ENCODE data around the gene SARDH.
"Not testable (repeated sequence)": the region's sequence is repeated elsewhere in the genome, so short reads cannot be mapped to it uniquely, and the experiment has no call there.

The SARDH gene

DNA sequence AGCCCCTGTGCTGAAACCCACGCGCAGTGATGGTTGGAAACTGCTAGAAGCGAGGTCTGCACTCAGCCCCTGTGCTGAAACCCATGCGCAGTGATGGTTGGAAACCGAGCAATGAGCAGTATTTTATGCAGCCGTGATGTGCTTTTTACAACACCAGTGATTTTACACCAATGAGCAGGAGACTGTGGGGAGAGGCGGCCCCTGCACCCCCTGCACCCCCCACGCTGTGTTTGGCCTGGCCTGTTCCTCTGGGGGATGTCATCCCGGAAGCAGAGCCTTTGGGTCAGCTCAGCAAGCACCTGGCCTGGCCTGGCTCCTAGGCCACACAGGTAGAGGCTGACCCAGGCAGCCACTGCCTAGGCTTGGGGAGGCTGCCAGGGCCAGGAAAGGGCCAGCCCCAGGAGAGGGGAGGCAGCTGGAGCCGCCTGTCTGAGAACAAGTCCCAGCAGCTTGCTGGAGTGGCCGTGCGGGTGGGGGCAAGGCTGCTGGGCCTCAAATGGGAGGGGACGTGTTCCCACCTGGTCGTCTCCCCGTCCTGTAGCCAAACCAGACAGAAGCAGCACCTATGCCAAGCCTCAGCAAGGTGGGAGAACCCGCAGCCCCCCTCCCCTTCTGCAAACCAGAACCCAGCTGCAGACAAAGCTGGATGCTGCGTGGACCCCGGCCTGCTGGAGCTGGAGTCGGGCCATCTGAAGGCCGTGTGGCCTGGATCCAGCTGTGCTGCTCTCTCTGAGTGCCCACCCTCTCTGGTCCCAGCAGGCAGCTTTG, 55.1 kb downstream of the SARDH start:
- DNase-seq, result no peak

DNA sequence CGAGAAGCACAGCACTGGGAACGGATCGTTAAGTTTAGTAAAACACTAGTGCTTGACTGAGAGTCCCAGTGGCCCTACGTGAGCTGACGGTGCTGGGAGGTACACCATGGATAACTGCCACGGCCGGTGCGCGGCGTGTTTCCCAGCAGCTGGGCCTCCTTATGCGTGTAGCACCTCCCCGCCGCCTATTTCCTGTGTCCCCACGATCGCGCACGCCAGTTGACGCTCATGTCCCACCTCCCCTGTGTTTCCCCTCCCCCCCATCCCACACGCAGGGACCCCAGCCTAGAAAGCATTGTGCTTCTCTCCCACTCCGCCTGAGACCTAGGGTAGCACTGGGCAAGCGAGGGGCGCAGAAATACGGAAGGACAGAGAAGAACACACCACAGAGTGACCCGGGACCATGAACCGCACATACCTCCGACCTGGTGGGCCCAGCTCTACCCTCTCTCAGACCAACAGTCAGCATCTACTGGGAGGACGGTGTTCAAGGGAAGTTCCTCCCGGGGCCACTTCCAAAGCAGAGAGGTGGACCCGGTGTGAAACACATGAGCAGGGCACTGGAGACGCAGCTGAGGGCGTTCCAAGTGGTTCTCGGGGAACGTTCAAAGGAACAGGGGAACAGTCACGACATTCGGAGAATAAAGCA, 56.4 kb downstream of the SARDH start:
- no peak for DNase-seq

DNA sequence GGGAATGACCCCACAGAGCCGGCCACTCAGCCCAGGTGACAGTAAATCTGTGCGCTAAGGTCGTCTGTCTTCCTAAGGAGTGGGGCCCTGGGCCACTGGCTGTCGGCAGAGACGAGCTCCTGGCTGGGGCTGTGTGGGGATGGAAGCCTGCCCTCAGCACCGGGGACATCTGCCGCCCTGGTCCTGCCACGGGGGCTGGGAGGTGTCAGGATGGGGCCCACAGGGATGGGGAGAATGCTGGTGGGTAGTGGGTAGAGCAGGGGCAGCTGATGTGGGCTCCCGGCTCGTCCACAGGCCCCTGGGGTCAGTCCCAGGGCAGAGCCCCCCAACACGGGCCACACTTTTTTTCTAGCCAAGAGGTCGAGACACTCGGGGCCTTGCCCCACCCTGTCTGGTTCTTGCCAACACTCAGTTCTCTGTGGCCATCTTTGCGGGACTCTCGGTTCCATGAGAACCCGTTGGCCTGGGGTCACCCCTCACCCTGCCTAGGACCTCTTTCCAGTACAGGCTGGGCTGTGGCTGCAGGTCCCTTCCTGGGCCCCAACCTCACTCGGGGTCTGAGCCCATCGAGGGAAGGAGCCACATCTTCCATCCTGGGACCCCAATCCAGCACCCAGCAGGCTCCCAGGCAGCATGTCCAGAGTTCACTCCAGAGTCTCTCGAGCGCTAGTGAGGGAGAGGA, 57.0 kb downstream of the SARDH start:
- no peak for DNase-seq

DNA sequence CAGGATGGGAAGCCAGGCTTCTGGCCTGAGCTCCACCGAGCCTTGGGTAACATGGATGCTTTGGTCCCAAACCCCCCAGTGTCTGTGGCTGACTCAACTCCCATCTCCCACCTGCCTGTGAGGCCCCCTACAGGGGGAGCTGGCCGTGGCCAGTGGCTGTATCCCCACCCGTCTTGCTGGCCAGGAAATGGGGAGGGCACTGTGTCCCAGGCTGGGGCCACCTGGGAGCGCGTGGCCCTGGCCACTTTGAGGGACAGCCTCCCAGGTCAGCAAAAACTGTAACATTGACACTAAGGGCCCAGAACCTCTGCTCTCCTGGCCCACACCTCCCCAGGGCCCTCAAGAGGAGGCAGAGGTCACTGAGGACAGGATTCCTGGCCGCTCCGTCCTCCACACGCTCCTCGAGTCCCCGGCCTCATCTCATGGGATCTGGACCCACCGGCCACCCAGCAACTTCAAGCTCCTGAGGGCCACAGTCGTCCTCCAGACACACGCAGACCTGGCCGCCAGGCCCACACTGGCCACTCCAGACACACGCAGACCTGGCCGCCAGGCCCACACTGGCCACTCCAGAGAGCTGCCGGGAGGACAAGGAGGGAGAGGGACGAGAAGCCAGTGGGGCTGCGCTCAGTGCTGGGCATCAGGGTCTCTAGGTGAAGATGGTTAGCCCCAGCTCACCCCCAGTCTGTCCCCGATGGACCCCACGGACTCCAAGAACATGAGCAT, 57.7 kb downstream of the SARDH start:
- DNase-seq, result no peak

DNA sequence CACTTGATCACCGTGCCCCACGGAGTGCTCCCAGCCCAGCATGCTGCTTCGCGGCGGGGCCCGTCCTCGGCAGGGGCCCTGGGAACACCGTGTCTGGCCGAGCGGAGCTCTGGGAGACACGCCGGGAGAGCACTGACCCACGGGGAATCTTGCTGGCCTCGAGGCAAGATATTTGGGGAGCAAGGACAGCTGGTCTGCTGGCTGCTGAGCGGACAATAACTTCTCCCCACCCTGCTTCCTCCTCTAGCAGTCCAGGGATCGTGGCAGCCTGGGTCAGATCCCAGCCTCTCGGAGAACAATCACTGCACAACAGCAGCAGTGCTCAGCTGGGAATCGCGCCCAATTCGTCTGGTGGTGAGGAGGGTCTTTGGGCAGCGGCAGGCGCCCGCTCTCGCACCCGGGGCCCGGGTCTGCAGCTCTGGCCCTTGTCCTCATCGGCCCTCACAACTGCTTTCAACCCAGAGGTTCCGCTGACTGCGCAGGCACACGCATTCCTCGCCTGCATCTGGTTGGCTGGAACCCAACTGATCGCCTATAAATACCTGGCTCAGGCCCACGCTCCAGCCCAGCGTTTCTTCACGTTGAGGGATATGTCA, 58.6 kb downstream of the SARDH start:
- DNase-seq, result no peak

DNA sequence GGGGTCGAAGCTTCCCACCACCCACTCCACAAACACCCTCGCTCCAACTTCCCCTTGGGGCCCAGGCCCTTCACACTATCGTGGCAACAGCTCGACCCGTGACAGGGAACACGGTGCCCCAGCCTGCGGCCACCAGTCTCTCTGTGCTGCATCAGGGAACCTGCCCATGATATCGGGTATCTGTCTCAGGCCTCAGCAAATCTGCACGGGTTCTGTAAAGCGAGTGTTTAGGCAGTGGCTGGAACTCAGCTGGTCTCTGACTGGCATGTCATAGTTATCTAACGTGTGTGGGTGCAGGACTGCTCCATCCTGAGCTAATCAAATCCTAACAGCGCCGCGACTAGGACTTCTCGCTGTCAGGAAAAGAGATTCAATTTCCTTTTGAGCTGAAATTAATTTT, 59.1 kb downstream of the SARDH start:
- no peak for DNase-seq

DNA sequence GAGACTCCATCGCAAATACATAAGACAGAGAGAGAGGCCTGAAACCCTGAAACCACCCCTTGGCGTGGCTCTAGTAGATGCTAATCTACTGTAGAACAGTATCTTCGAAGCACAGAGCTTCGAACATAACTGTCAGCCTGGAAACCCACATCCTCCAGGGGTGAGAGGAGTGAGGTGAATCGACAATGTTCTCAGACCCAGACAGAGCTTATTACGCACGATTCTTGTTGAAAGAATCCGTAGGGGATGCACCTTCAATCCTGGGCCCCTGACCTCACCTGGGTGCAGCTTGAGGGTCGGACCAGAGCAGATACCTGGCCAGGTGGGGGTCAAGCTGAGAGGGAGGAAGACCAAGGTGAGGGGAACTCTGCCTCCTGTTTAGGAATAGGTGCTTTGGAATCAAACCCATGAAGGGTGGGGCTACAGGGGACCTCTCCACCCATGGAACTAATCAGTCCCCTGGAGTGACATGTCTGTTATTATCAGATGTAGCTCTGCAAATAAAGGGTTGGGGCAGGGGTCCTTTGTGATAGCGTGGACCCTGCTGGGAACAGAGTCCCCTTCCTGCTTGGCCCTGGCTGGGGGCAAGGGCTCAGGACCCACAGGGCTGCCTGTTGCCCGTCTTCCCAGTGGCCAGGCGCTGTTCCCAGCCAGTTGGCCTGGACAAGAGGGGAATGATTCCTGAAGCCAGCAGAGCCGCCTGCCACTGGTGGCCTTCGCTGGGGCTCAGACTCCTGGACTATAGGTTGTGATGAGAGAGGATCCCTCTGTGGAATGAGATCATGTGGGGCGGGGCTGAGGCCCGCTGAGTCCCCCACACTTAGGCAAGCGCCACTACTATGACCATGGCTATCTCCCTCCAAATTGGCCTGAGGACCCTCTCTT, 60.8 kb downstream of the SARDH start:
- no peak for DNase-seq

DNA sequence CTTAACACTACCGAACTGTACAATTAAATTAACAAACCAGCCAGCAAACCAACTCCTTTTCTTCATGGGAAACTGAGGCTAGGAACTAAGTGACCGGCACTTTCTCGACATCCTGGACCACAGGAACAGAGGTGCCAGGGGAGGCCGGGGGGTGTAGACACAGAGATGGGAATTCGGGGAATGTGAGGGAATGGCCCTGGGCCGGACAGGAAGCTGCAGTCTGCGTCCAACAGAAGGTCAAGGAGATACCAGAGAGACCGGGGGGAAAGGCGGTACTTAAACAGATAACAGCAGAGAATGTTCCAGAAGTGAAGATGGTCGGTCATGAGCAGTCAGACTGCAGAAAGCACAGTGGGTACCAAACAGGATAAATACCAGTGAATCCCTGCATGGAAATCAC, 61.7 kb downstream of the SARDH start:
- DNase-seq, result no peak

DNA sequence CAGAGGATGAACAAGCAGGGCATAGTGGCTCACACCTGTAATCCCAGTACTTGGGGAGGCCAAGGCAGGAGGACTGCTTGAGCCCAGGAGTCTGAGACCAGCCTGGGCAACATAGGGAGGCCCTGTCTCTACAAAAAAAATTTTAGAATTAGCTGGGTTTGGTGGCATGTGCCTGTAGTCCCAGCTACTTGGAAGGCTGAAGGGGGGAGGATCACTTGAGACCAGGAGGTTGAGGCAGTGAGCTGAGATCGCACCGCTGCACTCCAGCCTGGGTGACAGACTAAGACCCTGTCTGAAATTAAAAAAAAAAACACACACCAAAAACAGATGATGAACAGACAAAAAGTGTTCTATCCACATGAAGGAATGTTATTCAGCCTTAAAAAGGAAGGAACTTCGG, 62.4 kb downstream of the SARDH start:
- DNase-seq, result not testable (repeated sequence)

DNA sequence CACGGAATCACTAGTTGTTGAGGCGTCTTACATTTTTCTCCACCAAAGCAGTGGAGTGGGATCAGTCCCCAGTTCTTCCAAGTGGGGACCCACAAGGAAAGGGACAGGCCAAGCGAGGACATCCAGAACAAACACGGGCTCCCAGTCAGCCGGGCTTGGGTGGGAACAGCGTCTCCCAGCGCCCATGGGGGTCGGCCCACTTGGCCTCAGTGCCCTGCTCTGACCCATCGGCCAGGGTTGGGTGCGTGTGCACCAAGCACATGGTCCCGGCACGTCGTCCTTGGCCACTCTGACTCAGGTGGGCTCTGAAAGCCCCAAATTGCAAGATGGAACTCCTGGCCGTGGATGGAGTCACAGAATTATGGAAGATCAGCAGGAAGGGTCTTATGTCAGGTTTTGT, 64.1 kb downstream of the SARDH start:
- no peak for DNase-seq

DNA sequence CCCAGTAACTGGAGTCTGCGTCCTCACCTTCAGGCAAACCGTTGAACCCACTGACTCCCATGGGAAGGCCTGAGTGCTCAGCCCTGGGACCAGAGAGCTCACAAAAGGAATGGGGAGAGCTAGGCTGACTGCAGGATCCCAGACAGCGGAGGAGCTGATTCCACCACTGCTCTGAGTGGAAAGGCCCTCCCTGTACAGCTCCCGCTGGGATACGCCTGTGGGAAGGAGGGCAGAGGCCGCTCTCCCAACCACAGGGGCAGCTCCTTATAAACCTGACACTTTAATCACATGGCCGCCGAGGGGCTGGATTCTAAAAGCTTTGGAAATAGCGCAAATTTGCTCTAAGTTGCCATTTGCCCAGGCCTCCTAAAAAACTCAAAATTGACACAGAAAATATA, 64.9 kb downstream of the SARDH start:
- no peak for DNase-seq

DNA sequence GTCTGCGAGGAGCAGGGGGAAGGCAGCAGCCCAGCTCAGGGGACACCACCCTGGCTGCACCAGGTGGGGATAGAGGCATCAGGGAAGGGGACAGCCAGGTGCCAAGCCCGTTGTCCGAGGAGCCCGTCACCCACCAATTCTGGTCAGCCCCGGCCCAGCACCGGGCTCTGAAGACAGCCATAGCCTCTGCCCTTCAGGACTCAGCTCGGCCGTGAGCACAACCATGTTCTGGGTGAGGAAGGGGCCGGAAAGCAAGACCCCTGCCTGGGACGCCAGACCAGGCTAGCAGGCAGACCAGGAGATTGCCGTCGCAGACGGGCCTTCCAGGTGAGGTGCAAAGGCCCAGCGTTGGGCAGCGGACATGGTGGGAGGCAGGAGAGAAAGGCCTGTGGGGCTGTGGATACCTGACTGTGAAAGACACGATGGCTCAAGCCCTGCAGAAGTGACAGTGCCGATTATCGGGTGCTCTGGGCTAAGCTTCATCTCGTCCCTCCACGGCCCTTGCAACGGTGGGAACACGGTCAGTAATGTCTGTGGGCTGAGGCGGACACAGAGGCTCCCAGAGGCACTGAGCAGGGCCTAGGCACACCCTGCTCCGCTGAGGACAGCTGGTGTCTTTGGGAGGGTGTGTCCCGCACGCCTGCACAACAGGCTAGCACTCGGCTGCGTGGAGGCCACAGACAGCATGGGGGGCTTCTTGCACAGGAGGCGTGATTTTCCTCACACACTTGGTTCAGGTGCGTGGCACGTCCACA, 65.5 kb downstream of the SARDH start:
- DNase-seq, result no peak

DNA sequence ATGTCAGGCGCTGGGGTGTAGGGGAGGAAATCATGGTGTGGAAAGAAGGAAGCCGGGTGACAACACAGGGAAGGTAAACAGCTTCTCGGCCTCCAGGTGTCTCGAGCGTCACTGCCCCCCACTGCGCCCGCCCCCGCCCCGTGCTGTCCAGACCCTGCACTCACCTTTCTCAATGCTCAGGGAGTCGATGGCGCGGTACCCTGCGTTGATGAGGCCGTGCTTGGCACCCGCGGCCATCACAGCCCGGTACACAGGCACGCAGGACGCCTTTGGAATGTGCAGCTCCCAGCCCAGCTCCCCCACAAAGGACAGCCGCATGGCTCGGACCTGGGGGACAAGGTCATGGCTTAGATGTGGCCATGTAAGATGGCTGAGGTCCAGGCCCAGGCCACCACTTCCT, 66.8 kb downstream of the SARDH start:
- no peak for DNase-seq

DNA sequence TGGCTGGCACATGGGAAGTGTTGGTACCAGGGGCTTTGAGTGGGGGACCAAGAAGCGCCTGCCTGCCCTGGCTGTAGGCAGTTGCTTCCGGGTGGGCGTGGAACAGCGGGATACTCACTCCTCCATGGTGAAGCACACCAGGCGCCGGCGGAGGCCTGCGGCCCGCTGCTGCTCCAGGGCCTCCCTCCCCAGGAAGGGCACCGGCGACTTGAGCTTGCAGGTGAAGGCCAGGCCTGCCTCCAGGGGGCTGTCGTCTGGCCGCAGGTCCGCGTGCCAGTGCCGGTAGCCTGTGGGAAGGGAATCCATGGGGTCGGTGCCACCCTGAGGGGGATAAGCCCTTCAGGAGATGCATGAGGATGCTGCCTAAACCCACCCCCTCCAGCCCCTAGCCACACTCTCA, 67.7 kb downstream of the SARDH start:
- DNase-seq, result no peak

DNA sequence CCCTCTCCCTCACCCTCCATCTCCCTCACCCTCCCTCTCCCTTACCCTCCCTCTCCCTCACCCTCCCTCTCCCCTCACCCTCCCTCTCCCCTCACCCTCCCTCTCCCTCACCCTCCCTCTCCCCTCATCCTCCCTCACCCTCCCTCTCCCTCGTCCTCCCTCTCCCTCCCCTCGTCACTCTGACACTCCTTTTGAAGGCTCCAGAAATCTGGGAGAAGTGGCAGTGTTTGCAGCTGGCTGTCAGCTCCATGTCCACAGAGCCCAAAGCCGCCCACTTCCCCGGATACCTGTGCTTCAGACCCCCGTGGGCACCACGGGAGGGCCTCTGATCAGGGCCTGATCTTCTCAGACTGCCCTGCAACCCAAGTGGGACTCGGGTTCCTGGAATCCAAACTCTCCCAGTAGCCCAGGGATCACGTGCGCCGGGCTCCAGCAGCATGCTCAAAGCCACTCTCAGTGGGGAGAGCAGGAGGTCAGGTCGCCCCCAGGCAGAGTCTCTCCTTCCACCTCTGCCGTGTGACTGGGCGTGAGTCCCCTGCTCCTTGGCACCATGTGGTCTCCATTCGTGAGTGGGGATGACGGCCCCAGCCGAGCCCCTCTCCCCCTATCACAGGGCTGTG, 68.9 kb downstream of the SARDH start:
- no peak for DNase-seq

DNA sequence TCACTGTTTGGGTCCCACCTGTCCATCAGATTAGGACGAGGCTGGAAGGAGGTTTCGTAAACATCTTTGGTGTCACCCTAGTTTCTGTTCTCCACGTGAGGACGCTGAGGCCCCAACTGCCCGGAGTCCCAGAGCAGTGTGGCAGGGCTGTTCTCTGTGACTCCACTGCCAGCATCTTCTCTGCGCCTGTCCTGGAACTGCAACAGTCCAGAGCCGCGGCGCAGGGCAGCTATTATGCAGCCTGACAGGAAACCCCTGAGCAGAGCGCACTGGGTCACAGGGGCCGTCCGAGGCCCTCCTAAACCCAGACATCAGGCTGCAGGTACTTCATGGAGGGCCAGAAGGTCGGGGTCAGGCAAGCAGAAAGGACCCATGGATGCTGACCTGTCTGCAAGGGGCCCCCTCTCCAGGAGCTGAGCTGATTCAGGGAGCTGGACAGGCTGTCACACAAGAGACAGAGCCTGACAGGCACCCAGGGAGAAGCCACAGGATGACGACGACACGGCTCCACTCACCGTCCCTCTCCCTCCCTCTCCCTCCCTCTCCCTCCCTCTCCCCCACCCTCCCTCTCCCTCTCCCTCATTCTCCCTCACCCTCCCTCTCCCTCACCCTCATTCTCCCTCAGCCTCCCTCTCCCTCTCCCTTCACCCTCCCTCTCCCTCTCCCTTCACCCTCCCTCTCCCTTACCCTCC, 70.2 kb downstream of the SARDH start:
- DNase-seq, result no peak

DNA sequence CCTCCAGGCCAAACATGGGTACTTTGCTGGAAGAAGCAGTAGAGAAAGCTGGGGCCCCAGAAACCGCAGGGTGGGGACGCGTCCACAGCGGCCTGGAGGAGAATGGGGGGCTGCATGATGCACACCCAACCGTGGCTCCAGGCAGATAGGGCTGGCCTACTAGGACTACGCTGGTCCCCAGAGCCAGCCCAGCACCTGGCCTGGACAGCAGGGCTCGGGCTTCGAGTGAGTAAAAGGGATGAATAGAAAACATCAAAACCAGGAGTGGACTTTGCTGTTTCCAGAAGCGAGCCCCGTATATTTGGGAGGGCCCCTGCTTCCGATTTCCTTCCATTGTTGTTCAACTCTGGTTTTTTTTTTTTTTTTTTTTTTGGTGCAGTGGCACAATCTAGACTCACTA, 71.3 kb downstream of the SARDH start:
- no peak for DNase-seq

DNA sequence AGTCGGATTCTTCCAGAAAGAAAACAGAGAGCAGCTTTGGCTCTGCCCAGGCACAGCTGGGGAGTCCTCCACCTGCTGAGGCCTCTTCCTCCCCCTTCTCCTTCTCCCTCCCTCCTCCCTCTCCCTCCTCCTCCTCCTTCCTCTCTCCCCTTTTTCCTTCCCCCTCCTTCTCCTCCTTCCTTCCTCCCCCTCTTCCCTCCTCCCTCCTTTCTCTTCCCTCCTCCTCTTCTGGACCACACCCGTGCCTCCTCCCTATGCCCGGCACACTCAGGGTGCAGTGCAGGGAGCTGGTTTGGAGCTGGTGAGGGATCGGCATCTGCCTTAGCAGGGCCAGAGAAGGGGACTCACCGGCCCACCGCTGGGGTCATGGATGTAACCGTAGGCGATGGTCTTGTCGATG, 71.8 kb downstream of the SARDH start:
- DNase-seq, result no peak

DNA sequence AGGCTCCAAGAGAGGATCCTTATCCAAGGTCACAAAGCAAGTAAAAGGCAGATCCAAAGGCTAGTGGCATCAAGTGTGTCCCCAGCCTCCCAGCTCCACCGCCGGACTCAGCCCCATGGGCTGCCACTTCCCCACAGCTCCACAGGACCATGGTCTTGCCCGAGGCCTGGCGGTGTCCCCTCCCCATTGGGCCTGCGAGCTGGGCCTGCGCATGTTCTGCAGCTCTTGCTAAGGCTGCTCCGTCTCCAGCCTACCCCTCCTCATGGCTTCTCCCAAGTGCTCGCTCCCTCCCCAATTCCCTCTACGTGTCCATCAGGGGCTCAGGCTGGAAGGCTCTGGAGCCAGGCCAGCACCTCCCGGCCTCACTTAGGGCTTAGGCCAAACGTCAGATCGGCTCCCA, 72.6 kb downstream of the SARDH start:
- no peak for DNase-seq

DNA sequence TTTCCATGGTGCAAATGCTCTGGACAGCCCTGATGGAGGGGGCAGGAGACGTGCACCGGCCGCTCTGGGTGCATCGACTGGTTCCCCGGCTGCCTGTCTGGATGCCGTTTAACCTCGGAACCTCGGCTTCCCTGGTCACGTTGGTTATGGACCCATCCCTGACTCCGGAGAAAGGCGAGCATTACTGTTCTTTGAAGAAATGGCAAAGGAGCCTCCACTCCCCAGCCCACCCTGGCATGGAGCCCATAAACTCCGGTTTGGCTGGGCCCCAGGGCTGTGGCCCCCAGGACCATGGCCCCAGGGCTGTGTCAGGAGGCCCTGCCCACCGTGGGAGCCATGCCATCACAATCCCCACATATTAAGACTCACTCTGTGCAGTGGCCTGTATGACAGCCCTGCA, 73.1 kb downstream of the SARDH start:
- DNase-seq, result no peak

Measured in HCEC 1CT (cell line).